SK-N-SH (cell line): Measurements from ENCODE around the gene CASK.

ENCODE experiments used
- CTCF ChIP-seq: fragments of 200-600 bp; sonication (generic); IDR thresholded peaks from 2 replicates; pipeline ENCODE4 v1.6.1; 2017; ENCODE audit warnings: antibody characterized with exemption, mild to moderate bottlenecking, moderate library complexity
- JUND ChIP-seq: IDR thresholded peaks from 2 replicates; pipeline ENCODE4 v1.4.0; 2012
- RAD21 ChIP-seq: IDR thresholded peaks from 2 replicates; pipeline ENCODE4 v1.6.1; 2012; ENCODE audit warnings: mild to moderate bottlenecking, low read length
- RCOR1 ChIP-seq: fragments of 150-350 bp; IDR thresholded peaks from 2 replicates; pipeline ENCODE4 v1.6.1; 2017; ENCODE audit warnings: antibody characterized with exemption, low read length
- TAF1 ChIP-seq: IDR thresholded peaks from 2 replicates; pipeline ENCODE4 v1.6.1; 2012; ENCODE audit warnings: low read depth, mild to moderate bottlenecking, low read length, moderate library complexity, borderline replicate concordance
- TCF12 ChIP-seq: IDR thresholded peaks from 2 replicates; pipeline ENCODE4 v1.4.0; 2012
- USF2 ChIP-seq: fragments of 150-350 bp; IDR thresholded peaks from 2 replicates; pipeline ENCODE4 v1.6.1; 2017; ENCODE audit warnings: antibody characterized with exemption, low read length, low read depth, borderline replicate concordance
- ZBTB33 ChIP-seq: IDR thresholded peaks from 2 replicates; pipeline ENCODE4 v1.4.0; 2012; ENCODE audit warnings: low read depth, borderline replicate concordance

GRCh38 chrX:41877167-41877566 is 46.2 kb downstream of the CASK start:
- TF ChIP-seq TAF1 (no peak), RAD21 (no peak), CTCF (no peak), JUND (no peak), ZBTB33 (no peak), RCOR1 (no peak), TCF12 (no peak), USF2 (no peak)
